NK-92 (cell line): ENCODE data around the gene SNPH.

ENCODE experiments used
- DNase-seq: peaks from one replicate; lab custom pipeline; 2025; ENCODE audit not compliant: unreplicated experiment; lab: John Stamatoyannopoulos, UW

SNPH gene

DNA sequence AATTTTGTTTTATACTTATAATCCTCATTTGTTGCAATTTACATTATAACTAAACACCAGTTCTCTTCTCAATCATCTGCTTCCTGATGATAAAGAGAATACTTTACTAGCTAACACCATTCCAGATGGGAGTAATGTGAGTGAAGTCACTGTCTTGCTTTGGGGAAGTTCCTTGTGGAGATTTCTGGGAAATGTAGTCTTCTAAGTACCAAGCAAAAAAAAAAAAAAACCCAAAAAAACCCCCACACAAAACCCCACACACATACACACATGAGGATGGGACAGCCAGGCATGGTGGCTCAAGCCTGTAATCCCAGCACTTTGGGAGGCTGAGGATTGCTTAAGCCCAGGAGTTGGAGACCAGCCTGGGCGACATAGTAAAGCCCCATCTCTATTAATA is 2.2 kb upstream of the SNPH start:
- DNase-seq, result no peak

DNA sequence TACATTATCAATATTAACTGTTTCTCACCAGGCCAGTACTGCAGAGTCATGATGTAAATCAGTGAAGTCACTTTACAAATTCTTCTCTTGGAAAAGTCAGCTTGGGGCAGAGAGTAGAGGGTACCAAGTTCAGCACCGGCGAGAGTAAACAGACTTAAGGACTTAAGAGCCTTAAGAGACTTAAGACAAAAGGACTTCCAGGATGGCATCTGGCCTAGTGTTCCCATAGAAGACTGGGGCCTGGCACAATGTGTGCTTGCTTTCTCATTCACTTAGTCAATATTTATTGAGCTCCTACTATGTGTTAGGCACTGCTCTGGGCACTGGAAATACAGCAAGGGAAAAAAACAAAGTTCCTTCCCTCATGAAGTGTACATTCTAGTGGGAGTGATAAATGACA is 1.4 kb upstream of the SNPH start:
- no peak for DNase-seq

DNA sequence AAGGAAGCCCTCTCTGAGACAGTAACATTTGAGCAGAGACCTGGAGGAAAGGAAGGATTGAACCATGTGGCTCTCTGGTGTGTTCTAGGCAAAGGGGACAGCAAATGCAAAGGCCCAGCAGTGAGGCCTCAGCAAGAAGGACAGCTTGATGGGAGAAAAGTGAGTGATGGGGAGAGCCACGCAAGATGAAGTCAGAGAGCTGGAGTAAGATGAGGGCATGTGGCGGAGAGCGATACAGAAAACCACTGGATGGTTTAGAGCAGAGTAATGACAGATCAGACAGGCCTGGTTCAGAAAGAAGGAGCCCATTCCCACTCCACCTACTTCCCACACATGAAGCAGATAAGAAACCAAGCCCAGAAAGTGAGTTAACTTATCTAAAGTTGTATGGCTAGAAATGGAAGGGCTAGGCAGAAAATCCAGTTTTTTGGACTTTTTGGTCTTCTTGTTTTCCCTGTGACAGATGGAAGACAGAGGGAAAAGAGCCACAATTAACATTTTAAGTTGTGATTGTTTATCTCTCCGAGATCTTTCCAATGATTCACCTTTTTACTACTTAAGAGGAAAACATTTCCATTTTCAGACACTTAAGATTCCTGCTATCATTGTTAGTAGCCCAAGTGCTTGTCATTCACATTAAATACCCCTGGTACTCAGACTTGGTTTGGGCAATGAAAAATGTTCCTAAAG is 723 bp upstream of the SNPH start:
- no peak for DNase-seq

DNA sequence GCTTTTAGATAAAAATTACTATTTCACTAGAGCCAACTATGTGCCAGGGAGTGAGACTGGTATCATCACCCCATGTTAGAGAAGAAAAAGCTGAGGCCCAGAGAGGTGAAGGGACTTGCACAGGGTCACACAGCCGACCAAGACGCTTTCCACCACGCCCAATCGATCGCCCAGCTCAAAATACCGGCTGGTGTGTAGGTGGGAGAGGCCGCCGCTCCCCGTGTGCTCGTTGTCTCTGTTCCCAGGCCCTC is 253 bp upstream of the SNPH start:
- no peak for DNase-seq

DNA sequence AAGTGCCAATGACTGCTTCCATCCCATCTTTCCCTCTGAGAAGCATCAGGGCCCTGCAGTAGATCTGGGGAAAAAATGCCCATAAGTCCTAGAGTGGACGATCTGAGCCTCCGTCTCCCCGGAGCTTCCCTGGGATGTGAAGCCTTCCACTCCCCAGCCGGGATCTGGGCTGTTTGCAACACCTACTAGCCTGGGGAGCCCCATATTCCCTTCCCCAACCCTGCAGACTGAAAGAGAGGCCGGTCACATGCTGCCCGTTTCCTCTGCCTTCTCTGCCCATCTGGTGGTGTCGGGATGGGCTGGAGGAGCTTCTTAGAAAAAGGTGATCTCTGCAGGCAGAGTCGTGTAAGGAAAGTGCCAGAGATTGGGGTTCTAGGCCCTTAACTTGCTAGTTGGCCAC is 1.1 kb downstream of the SNPH start:
- DNase-seq, result no peak

DNA sequence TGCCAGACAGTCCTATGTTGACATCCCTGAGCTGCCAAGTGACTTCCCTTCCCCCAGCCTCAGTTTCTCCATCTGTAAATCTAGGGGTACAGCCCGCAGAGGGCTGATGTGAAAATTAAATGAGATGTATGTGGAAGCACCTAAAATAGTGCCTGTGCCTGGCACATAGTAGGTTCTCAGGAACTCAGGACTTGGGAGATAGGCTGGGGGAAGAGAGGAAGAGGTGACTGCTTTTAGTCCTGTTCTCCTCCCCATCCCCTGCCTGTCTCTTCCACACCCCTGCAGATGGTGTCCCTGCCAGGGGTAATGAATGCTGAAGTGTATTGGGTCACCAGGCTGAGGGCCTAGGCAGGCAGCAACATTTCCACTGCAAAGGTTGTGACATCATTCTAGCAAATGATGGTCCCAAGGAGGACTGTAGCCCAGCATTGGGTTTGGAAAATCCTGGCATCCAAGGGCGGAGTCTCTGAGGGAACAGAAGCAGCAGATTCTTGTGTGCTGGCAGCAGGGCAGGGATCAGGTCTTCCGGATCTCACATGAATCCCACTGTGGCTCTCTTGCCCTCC is 1.8 kb downstream of the SNPH start:
- DNase-seq, result no peak

DNA sequence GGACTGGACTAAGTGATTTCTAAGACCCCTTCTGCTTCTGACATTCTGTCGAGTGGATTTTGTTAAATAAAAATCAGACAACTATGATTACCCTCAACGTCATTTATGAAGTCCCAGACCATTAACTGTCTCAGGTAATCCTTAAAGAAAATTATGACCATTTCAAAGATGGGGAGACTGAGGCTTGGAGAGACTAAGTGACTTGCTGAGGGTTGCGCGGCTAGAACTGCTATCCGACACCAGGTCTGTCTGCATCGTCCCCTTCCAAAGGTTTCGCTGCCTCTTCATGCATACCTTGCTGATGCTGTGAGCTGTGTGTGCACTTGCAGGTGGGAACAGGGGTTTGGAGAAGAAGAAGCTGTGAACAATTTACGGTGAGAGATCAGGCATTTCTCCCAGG is 3.1 kb downstream of the SNPH start:
- DNase-seq, result no peak

DNA sequence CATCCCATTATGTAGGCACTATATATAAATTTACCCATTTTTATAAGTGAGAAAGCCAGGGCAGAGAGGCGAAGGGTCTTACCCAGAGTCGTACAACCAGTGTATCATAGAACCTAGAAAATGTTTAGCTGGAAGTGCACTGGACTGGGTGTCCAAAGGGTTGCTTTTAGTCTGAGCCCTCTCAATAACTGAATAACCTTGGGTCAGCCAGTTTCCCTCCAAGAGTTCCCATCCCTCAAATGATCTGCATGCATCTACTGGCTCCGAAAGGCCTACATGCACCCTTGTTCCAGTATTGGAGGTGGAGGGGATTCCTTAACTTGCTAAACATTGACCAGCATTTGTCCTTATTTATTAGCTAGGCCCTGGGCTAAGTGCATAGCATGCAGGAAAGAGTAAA is 3.8 kb downstream of the SNPH start:
- DNase-seq, result no peak

DNA sequence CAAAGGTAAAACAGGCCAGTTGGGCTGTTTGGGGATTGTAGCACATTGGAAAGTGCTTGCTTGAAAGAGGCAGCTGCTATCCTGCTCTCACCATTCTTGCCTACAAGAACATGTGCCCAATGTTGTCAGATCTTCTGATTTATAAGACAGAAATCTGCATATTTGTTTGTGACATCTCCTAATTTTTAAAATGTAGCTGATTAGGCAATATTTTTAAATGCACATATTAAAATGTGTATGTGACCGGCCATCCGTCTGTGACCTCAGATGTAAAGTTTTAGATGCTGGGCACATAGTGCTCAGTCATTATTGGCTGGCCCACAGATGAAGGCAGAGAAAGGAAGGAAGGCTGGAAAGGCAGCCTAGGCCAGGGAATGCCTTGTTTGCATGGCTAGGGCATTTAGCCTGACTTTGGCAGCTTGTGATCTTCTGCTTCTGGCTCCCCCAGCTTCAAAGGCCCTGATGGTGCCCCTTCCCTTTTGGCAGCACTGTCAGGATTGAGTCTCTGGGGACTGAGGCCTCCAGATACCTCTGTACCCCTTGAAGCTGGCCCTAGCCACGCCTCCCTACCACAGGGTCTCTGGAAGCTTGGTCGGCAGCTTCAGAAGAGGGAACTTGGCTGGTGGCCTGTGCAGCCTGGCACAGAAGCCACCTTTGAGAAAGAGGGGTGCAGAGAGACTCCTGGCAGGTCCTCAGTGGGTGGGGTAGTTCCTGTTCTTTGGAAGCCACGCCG is 6.4 kb downstream of the SNPH start:
- no peak for DNase-seq

DNA sequence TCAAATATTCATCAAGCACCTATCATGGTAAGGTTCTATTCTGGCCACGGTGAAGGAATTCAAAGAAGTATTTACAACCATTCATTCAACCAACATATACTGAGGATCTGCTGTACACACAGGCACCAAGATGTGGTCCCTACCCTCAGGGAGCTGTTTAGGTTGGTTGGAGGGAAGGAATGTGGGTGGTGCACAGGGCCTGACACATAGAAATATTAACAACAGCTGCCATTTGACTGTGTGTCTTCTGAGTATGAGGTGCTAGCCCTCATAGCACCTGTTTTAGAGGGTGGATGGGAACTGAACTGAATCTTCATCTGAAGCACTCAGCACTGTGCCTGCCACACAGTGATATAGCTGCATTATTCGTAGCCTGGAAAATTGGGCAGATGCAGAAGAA is 7.3 kb downstream of the SNPH start:
- DNase-seq, result no peak

DNA sequence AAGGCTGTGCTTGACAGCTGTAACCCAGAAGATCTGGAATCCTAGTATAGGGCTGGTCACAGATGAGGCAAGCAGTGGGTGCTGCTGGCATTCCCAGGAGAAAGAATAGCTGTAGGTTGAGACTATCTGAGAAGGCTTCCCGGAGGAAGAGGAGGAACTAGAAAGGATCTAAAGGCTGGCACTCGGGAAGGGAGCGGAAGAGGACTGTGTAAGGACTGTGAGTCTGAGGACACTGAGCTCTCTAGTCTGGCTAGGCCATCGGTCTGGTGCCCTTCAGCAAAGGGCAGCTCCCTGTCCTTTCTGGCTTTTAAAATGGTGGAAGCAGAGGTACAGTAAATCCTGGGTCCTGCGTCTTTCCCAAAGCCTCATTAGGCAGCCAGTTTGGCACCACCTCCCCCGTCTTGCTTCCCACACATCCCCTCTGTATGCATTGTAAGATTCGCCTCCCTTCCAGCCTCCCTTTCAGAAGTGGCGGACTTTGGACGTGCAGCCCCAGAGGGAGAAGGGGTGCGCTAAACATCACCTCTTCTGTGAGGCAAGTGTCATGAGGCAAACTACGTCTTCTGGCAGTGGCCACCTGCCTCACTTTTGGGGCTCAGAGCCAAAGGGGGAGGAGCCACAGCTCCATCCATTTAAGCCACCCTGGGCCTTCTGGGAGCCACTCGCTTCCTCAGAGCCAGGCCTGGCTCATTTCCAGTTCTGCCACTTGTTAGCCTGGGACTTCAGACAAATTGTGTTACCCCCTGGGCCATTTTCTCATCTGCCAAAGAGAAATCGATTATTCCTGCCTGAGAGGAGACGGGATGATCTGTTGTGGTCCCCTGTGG is 8.6 kb downstream of the SNPH start:
- no peak for DNase-seq

DNA sequence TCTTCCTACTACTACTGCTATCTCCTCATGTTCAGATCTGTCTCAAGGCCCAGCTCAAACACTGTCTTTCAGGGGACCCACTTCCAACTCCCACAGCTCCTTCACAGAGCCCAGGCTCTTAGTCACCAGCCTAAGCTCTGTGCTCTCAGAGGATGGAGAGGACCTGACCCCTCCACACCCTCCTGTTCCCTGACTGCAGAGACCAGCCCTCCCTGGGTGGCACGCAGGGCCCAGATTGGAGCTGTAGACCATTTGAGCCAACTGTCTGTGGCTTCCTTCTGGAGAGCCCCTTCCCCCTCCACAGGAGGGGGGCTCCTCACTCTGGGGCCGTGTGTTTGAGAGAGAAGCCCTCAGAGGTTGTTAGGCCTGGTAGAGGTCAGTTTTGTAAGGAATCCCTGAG is 9.8 kb downstream of the SNPH start:
- no peak for DNase-seq

DNA sequence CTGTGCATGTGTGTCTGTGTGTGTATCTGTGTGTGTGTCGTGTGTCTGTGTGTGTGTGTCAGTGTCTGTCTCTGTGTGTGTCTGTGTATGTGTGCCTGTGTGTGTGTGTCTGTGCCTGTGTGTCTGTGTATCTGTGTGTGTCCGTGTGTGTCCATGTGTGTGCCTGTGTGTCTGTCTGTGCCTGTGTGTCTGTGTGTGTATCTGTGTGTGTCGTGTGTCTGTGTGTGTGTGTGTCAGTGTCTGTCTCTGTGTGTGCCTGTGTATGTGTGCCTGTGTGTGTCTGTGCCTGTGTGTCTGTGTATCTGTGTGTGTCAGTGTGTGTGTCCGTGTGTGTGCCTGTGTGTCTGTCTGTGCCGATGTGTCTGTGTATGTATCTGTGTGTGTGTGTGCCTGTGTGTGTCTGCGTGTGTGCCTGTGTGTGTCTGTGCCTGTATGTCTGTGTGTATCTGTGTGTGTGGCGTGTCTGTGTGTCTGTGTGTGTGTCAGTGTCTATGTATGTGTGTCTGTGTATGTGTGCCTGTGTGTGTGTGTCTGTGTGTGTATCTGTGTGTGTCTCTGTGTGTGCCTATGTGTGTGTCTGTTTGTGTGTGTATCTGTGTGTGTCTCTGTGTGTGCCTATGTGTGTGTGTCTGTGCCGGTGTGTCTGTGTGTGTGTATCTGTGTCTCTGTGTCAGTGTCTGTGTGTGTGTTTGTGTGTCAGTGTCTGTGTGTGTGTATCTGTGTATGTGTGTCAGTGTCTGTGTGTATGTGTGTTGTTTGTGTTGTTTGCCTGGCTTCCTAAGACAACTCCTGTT is 11.6 kb downstream of the SNPH start:
- DNase-seq, result no peak

DNA sequence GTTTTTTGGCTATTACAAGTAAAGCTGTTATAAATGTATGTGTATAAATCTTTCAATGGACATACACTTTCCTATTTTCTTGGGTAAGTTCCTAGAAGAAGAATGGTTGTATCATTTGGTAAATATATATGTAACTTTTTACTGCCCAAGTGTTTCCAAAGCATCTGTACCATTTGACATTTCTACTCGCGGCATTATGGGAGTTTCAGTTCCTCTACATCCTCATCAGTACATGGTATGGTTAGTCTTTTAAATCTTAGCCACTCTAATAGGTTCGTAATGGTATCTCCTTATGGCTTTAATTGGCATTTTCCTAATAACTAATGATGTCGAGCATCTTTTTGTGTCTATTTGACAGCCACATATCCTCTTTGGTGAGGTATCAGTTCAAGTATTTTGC is 12.9 kb downstream of the SNPH start:
- no peak for DNase-seq

DNA sequence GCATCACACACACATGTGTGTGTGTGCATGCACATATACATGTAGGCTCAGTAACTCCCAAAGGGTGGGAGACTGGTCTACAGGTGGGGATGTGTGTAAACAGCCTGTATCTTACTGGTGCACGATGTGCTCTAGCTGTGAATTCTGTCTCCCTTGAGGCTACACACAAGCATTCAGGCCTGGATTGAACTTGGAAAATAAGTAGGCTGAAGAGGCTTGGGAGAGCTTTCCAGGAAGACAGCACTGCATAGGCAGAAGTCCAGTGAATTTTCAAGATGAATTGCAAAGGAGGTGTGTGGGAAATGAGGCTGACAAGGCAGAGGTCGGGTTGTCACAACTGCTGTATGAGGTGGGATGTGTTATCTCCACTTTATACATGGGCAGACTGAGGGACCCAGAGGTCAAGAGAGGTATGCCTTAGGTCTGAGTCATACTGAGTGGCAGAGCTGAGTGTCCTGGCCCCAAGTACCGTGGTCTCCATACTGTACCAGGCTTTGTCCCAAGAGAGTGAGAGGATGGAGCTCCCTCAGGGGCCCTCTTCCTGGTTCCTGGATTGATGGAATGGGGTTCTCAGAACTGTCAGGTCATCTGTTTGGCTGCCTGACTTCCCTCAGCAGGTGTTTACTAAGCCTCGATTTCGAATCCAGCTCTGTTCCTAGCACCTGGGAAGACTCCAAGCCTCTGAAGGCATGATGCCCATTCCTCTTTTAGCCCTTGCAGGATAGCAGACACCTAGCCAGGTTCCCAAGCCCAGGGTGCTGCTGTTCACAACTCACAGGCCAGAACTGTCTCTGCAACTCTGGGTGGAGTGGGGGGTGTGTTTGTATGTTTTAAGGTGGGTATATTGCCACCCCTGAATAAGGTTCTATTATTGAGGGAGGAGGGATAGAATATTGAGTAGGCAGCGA is 14.4 kb downstream of the SNPH start:
- no peak for DNase-seq

DNA sequence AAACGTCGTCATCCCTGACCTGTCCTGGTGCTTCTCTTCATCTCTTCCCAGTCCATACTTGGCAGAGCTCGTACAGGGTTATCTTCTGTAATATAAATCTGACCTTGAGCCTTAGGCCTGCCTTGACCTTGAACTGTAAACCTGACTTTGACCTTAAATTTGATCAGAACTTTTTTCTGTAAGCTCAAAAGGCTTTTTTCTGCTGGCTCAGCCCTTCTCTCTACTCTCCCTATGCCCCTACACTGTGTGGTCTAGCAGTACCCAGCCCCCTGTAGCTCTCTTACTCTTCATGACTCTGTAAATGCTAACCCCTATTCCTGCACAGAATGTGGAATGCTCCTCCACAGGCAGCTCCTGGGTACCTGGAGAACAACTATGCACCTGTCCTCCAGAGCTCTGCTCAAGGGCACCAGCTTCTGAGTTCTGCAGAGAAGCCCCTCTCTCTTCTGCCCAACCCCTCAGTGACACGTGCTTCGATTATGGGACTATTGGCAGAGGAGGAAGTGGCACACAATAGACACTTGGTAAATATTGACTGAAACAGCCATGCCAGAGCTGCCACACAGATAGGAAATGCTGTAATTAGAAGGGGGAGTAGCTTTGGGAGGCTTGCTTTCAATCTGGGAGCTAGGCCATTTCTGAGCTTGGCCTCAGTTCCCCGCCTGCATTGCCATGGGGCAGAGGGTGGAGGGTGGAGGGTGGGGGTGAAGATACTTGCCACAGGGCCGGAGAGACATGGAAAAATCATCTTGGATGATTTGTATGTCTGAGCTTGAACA is 15.4 kb downstream of the SNPH start:
- no peak for DNase-seq

DNA sequence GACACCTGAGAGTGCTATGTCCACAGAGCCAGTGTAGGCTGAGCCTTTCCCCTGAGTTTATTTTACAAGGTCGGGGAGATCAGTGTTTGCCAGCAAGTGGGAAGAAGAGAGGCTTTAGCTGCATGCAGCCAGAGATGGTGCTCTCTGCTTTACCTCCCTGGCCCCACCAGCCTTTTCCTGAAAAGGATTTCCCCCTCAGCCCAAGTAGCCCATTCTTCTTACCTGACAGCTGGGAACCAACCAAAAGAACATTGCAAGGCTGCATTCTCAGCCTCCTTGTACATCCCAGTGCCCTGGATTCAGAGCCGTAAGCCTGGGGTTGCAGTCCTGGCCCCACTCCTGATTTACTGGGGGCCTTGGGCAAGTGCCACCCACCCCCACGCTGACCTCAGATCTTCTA is 16.9 kb downstream of the SNPH start:
- DNase-seq, result no peak

DNA sequence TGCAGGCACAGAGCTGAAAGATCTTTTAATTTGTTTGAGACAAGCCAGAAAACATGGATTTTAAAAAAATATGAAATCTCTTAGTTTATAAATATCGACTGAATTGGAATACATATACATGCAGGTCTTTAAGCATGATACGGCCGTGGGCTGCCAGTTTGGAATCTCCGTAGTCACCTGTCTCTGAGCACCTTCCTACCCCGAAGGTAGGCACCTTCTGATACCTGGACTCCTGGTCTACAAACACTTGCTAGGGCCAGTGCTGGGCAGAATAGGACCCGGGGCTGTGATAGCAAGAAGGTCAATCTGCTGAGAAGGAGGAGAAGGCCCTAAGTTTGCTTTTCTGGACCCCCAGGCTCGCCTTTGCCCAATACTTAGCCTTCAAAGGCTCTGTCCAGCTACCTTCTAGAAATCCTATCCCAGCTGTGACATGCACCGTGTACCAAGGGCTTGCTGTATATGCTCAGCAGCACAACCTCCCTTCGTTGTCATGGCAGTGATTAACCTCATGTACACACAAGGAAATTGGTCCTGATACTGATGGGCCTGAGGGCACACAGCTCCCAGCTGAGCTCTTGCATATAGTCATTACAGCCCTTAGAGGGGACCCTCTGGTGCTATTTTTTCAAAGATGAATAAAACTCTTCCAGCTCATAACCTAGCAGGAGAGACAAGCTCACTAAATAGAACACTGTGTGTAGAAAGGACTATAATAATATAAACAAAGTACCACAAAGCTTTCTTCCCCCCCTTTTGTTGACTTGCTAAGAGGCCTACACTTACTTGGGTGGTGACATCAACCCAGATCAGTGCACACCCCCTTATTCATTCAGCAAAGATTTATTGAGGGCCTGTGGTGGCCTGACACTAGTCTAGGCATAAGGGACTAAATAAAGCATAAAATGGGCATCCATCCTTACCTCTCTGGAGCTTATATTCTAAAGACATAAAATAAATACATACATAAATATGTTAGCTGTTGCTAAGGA is 17.7 kb downstream of the SNPH start:
- DNase-seq, result no peak
